Bone marrow (tissue), 2 donors: ENCODE measurements around the gene AHCTF1.
A peak's percentile ranks its signal among the peaks of the same experiment; 100 is the strongest.
"Not testable (repeated sequence)": the region's sequence is repeated elsewhere in the genome, so short reads cannot be mapped to it uniquely, and the experiment has no call there.

Experiments
- DNase-seq, 2 donors: peaks; one replicate each; lab custom pipeline; 2025; lab: John Stamatoyannopoulos, UW

Gene AHCTF1

GRCh38 chr1:246923482-246923881, 8.3 kb downstream of the AHCTF1 start:
- no peak for DNase-seq

DNA sequence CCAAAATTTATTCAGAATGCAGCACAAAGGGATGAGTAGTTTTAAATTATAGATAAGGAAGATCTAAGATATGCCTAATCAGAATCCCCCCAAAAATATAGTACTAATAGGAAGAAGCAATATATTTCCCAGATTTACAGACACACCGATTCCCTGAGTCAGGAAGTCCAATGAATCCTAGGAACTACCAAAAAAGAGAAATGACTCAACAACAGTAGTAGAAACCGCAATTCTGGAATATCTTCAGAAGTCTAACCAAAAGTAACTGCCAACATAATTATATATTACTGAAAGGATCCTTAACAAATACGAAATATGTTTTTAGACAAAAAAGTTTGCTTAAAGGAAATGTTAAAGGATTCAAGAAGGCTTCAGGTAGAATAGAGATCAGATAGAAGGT, 10.3 kb downstream of the AHCTF1 start:
- no peak for DNase-seq

DNA sequence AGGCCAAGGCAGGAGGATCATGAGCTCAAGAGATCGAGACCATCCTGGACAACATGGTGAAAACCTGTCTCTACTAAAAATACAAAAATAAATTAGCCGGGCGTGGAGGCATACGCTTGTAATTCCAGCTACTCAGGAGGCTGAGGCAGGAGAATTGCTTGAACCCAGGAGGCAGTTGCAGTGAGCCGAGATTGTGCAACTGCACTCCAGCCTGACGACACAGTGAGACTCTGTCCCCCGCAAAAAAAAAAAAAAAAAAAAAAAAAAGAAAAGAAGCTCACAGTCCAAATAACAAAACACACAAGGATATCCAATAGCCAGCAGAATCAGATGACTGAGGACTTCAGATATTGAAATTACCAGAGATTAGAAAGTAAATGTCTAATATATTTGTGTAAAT, 11.8 kb downstream of the AHCTF1 start:
- DNase-seq: no peak

GRCh38 chr1:246916026-246916923, 15.5 kb downstream of the AHCTF1 start:
- not testable (repeated sequence) for DNase-seq

GRCh38 chr1:246907472-246907871, 24.3 kb downstream of the AHCTF1 start:
- DNase-seq: peak in 1 of 2 donors; percentile 66

DNA sequence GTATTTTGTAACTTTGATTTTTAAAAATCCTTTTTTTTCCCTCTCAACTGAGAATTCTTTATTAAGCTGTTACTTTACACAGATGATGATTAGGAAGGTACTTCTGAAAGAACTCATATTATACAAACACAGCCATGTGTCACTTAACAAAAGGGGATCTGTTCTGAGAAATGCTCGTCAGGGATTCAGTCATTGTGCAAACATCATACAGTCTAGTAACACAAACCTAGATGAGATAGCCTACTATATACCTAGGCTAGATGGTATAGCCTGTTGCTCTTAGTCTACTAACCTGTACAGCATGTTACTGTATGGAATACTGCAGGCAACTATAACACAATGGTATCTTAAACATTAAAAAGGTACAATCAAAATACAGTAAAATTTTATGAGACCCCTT, 24.9 kb downstream of the AHCTF1 start:
- no peak for DNase-seq

GRCh38 chr1:246901874-246902273, 29.9 kb downstream of the AHCTF1 start:
- no peak for DNase-seq

DNA sequence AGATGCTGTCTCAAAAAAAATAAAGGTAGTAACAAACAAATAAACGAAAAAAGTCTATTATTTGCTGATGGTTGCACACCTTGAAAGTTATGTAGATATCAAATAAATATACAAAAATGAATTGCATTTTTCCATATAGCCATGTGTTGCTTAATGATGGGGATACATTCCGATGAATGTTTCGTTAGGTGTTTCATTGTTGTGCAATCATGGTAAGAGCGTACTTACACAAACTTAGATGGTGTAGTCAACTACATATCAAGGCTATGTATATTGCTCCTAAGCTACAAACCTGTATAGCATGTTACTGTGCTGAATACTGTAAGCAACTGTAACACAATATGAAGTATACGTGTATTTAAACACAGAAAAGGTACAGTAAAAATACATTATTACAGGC, 34.4 kb downstream of the AHCTF1 start:
- DNase-seq: no peak

DNA sequence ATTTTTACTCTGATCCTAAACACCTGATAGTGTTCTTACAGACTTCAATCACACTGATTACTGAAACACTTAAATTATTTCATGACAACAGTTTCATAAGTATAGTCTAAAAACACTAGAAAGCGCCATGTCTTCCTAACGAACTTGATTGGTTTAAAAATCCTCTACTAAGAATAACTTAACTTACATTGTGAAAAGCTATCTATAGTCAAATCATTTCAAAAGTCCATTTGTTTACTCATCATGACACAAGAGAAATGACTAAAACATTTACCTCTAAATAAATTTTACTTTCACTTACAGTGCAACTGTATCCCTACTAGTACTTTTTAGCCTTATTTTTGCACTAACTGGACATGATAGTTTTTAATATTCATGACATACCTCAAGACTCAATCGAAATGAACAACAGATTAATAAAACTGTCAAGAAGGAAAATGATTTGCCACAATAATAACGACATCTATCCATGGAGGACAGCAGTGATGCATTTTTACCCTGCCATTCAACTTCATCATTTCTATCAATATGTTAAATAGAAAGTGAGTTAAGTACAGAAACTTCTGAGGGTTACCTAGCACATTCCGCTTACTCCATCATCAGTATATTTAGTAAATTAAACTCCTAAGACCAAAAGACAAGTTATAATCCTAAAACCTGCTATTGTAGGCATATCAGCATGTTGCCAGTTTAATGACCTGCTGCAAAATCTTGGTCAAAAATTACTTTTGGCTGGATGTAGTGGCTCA, 38.4 kb downstream of the AHCTF1 start:
- DNase-seq: no peak

DNA sequence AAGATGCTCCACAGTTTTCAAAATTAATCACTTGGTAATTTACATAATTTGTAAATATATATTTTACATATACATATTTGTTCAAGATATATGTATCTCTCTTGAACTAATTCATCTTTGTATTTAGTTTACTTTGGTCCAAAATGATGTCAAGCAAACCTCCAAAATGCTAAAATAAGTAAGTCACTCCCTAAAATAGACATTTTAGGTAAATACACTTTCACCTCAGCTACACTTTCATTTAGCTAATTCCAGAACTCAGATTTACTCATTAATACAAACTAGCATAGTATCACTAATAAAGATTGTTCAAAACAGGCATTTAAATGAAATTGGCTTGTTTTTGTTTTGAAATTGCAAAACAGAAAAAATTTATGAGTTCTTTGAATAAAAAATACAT, 40.6 kb downstream of the AHCTF1 start:
- DNase-seq: no peak

GRCh38 chr1:246888522-246888921, 43.2 kb downstream of the AHCTF1 start:
- no peak for DNase-seq

GRCh38 chr1:246885389-246885788, 46.4 kb downstream of the AHCTF1 start:
- DNase-seq: not testable (repeated sequence)

DNA sequence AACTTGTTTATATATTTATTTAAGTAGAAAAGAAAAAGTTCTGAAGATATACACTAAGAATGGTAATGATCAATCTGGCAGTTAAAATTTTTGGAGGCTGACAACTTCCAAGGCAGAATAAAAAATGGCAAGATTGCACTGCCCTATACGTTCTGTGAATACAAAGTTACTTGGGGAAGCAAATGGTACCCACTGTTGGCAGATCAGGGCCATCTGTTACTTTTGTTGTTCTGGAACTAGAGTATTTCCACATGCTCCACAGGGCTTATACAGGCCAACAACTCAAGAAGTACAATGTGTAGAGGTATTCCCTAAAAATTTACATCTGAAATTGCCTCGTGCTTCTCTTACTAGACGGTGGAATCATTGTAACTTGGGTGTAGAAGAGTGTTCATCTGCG, 53.2 kb downstream of the AHCTF1 start:
- DNase-seq: no peak

DNA sequence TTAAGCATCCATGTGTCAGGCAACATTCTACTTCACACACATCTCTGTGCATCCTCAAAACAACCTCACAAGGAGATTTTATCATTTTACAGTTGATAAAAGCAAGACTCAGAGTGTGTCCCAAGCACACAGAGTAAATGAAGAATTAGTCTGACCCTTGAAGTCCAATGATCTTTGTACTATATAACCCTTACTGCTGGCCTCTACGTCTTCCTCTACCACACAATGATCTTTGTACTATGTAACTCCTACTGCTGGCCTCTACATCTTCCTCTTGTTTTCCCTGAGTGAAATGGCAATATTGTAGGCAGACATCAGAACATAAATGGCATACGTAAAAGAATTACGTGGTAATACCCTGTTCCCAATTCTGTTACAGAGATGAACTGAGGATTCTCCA, 55.3 kb downstream of the AHCTF1 start:
- DNase-seq: no peak

GRCh38 chr1:246875041-246876026, 56.4 kb downstream of the AHCTF1 start:
- no peak for DNase-seq

- no peak for DNase-seq
These were observed 65.8 kb downstream of the AHCTF1 start for GRCh38 chr1:246865921-246866320.

DNA sequence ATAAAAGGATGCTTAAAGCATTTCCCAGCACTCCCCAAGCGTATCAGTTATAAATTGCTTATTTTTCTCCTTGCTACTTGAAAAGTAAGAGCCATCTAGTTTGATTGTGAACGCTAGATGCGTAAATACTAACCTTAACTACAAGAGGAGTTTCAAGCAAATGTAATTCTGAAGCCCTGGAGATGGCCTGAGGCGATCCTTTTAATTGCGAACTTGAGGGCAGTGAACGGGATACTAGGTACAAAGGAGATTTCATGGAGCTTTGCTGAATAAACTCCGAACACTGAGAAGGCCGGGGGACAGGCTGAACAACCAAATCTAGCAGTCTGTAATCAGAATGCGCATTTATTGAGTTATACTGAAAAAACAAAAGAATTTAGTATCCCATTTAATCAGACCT, 68.0 kb downstream of the AHCTF1 start:
- DNase-seq: not testable (repeated sequence)

DNA sequence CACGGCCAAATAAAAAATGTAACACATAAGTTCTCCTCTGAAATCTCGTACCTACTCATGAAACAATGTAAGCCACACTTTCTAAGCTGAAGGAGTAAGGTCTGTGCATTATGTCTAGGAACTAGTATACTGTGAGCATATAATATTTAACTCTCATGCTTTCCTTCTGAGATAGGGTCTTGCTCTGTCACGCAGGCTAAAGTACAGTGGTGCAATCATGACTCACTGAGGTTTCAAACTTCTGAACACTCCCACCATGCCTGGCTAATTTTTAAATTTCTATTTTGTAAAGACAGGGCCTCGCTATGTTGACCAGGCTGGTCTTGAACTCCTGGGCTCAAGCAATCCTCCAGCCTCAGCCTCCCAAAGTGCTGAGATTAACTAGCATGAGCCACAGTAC, 71.3 kb downstream of the AHCTF1 start:
- DNase-seq: no peak

GRCh38 chr1:246856371-246856770, 75.4 kb downstream of the AHCTF1 start:
- DNase-seq: no peak

DNA sequence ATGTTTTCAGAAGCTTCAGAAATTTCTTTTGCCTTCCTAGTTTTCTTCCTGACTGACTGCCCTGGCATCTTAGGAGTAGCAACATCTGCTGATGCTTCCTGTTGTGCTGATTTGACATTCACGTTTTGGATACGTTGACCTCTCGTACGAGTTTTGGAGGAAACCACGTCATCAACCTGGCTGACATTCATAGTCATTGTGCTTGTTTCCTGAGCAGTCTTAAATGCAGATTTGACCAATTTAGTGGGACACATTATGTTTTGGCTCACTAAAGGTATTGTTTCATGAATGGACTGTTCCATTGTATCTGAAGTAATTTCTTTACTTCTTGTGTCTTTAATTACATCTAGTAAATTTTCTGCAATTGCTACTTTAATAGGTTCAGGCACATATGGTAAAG, 81.1 kb downstream of the AHCTF1 start:
- DNase-seq: not testable (repeated sequence)

DNA sequence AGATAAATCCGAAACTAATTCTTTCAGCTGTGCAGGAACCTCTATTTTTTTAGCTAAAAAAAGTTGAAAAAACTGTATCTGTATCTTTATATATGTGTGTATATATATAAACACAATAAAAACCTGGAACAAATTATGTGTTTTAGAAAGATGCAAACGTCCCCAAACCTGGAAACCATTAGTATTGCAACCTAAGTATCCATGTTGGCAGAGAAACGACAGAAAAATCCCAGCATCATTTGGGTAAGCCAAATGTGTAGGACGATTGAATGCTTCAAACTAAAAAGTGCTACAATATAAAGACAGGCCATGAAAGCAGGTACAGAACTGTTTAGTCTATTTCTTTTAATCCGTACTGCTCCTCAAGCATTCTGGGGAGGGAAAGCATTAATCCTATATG, 87.9 kb downstream of the AHCTF1 start:
- no peak for DNase-seq

- peak in 1 of 2 donors; percentile 8 for DNase-seq
These were observed 91.0 kb downstream of the AHCTF1 start for GRCh38 chr1:246840761-246841160.
